NK-92 treated with Interleukin-12 subunit alpha and Interleukin-12 subunit beta, amount 100 ng/mL, for 24 hours (cell line): ENCODE data around the gene ETFA.
"Not testable (repeated sequence)": the region's sequence is repeated elsewhere in the genome, so short reads cannot be mapped to it uniquely, and the experiment has no call there.

Experiments
- DNase-seq: peaks from one replicate; lab custom pipeline; 2025; lab: John Stamatoyannopoulos, UW

The ETFA gene

DNA sequence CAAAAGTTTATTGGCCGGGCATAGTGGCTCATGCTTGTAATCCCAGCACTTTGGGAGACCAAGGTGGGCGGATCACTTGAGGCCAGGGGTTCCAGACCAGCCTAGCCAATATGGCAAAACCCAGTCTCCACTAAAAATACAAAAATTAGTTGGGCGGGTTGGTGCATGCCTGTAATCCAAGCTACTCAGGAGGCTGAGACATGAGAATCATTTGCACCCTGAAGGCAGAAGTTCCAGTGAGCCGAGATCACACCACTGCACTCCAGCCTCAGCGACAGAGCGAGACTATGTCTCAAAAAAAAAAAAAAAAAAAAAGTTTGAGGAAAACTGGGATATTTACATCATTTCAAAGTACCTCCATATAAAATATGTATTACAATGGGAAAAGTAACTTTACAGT, 40.4 kb downstream of the ETFA start:
- no peak for DNase-seq

DNA sequence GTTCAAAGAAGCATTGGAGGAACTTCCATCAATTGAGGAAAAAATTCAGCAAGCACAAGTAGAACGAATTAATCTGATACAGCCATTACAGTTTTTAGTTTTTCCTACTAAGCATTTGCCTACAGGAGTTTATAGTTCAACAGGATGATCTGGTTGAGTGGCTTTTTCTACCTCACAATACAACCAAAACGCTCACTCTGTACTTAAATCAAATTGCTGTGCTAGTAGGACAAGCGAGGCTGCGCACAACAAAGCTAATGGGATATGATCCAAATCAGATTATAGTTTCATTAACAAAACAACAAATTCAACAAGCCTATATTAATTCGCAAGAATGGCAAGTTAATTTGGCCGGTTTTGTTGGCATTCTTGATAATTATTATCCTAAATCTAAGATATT, 44.2 kb downstream of the ETFA start:
- no peak for DNase-seq

DNA sequence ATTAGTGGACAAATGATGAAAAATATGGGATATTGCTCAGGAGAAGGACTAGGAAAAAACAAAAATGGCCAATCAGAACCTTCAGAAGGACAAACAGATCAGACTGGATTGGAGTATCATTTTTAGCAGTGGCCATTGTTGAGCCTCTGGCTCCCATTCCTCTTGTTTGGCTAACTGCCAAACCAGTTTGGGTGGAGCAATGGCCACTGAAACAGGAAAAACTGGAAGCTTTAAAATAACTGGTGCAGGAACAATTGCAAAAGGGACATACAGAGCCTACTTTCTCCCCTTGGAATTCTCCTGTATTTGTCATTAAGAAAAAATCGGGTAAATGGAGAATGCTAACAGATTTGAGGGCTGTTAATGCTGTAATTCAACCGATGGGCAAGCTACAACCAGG, 45.5 kb downstream of the ETFA start:
- DNase-seq = not testable (repeated sequence)

DNA sequence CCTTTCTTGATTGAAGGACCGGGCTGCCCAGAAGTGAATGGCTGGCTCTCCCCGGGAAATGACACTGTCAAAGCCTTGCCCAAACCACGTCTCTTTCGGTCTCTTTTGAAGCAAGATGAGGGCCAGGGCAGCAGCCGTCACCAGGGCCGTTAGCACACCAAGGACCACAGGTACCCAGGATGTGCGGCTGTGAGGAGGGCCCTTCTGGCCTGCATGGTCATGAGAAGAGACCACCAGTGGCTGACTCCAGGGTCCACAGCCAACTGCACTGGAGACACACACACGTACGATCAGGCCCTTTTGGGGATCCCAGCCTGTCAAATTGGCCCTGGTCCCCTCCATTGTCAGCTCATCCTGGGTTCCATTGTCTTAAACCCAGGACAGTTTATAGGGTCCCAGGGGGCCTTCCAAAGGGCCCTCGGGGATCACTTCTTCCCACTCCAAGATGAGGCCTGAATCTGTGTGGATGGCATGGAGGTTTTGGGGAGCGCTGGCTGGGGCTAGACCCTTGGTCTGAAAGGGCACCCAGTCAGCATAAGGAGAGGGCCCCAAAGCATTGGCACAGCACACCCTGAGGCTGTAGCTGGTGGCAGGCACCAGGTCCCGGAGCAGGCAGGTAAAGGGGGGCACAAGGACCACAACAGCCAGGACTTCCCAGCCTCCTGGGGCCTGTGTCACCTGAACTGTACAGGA, 50.9 kb downstream of the ETFA start:
- no peak for DNase-seq

DNA sequence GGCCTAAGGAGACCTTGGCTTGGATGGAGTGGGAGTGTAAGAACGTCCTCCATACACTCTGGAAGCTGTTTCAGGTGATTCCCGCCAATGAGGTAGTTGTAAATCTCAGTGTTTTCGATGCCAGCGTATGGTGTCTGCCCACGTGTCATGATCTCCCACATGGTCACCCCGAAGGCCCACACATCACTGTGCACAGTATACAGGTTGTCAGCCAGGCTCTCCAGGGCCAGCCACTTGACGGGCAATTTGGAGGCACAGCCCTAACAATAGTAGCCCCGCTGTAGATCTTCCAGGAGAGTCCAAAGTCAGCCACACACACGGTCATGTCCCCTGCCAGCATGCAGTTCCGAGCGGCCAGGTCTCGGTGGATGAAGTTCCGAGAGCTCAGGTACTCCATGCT, 51.9 kb downstream of the ETFA start:
- DNase-seq = no peak

DNA sequence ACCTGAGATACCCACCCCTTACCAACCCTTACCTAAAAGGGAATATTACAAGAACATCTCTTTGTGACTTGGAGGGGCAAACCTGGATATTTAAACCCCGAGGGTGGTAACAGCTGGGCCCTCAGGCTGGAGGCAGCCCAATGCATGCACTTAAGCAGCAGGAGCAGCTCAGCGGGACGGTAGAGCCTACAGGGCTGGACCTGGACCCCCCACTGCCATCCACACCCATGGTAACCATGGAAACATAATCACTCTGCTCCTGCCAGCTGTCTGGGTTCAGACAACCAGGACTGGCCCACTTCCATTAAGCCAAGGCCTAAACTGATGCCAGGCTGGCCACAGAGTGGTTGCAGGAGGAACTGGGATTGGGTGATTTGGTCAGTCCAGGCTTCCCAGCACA, 52.8 kb downstream of the ETFA start:
- DNase-seq = no peak

DNA sequence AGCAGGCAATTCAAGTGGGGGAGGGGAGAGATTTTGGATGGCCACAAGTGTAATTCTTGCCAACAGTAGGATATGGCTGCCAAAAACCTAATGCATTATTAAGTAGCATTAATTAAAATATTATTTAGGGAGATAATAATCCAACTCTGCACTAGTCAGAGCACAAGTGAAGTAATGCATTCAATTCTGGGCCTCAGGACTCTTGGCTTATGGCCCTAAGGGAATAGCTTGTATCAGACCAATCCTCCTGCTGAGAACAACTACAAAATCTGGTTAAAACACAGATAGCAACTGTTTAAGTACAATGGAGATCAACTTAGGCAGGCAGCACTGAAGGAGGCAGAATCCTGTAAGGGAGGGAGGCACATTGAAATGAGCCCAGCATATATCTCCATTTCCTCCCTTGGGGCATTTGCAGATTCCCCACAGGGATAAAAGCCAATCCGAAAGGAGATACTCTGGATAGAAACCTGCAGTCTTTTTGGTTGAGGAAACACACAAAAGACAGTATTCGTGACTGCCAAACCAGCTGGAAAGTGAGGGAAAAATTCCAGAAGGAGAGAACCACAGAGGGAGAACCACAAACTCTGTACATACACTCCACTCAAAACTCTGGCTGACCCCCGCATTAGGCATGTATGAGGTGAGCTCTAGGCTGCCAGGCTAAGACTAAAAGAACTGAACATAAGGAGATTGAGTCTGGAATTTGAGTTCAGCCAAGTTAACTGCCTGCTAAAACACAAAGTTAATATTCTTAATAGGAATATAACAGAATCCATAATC, 57.4 kb downstream of the ETFA start:
- no peak for DNase-seq

DNA sequence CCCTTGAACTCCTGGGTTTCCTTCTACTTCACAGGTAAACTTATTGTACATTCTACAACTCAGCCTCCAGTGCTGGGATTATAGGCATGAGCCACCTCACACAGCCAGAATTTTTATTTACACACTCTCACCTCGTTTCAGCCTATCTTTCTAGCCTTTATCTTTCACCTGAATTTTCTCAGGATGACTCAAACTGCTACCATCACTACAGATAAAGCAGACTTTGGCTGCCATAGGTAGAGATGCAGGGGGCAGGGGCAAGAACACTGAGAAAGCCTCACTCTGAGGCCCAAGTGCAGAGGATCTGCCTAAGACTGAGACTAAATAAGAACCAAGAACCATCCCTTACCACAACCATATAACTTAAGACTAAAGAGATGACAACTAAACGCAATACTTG, 59.0 kb downstream of the ETFA start:
- DNase-seq = no peak

DNA sequence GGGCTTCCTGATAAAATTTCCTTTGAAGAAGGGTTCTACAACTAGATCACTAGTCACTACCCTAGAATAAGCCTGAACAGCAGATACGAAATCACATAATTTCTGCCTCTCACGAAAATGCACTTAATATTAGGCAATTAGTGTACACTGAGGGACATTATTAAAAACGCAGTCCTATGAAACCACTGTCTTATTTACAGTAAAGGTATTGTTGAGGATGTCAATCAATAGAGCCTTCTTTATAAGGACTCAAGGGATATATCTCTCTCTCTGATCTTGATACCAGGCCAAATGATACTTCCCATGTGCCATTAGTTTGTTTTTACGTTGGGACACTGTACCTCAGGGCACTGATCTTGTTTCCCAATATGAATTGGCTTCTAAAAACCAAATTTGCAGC, 59.6 kb downstream of the ETFA start:
- no peak for DNase-seq

DNA sequence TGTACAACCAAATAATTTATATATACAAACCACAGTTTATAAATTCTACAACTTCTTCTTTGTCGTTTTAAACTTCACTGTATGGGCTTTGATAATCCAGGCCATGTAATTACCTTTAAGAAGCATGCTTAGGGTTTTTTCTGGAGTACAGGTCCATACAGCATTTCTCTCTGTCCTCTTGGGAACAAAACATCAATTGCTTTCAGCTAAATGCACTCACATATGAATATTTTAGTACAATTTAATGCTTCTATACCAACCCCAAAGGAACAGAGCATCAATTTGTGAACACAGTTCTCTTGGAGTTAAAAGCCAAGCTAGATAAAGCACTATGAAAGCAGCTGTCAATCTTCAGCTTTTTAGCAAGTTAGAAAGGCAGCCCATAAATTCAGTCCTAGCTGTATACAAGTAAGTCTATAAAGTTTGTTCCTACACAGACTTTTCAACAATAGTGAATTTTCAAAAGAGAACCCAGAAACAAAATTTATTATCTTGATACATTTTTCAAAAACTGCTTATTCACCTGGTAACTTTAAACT, 66.1 kb downstream of the ETFA start:
- DNase-seq = no peak

DNA sequence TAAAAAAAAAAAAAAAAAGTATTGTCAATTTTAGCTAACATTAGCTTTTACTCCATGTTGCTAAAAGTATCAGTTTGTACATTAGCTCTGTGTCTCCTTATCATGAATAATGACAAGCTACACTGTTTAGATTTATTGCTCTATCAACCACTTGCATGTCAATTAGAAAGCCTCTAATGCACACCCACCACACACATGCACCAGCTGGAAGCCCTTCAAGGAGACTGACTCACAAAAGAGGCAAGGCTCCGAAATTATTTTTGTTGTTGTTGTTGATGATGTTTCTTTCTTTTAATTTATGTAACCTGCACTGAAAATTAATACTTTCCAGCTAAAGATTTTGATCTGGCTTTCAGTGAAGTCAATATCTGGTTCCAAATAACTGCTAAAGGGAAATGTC, 71.5 kb downstream of the ETFA start:
- DNase-seq = no peak

DNA sequence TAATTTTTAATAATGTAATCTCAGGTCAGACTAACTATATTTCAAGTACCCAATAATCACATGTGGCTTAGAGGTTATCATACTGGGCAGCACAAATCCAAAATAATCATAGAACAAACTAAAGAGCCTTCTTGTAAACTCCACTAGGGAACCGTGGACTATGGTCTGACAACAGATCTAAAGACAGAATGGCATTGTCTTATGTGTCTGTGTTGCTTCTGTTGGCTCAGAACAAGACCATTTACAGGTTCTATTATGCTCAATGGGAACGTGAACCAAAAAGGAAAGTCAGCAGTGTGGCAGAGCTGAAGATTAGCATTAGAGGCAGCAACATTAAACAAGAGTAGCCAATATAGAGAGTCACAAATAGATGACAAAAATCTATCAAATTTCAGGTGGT, 74.9 kb downstream of the ETFA start:
- DNase-seq = no peak

DNA sequence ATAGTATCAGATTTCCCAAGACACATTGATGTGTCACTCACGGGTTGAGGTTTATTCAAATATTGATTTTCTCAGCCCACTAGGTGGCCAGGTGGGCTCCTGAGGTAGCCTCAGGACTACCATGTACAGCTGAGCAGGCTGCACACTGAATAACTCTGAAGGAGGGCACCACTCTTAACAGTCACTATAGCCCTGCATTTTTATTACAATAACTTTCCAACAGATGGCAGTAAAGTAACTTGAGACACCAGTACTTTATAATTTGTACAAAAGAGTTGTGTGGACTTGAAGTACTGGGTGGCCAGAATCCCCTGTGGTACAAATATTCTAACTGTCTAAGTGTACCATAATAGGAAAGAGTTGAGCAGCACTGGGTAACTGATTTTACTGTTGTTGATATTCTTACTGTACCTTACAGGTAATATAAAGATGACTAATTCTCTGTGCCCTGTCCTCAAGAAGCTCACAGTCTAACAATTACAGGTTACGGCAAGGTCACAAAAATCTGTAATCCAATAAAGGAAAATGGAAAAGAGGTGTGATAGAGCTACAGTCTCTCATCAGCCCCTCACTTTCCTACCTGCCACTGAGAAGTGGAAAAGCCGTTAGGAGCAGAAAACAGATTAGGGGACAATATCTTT, 76.0 kb downstream of the ETFA start:
- no peak for DNase-seq

DNA sequence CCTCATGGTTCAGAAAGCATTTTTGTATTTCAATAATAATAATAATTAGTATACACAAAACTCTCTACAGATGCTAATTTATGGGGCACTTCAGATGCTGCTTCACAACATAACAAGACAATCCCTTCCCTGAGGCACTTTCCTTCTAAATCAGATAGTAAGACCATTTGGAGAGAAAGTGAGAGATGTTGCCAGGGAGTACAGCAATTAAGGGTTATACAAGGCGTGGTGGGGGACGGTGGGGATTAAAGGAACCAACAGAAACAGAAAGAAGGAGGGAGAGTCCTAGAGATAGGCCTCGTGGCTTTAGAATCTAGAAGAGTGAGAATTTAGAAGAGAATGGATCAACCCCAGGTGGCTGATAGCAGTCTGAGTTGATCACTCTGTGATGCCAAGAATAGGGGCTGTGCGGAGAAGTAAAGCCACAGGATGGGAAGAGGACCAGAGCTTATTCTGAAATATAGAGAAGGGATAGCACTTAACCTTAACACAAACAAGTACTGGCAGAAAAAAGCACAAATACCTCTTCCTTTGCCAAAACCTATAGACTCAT, 76.9 kb downstream of the ETFA start:
- DNase-seq = no peak

DNA sequence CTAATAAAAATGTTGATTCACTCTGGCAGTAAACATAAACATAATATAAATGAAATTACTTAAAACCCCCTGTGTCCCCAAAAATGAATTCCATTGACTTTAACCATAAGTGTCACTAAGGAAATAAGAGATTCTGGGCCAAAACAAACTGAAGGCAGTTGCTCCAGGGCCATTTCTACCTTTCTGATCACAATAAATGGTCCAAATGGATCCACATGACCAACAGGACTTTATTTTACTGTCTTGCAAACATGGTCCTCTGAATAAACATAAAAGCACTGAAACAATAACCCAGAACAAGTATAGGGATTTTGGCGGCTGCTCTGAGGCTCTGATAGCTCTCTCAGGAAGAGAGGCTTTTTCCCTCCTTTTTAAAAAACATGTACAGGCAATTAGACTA, 77.3 kb downstream of the ETFA start:
- DNase-seq = no peak

DNA sequence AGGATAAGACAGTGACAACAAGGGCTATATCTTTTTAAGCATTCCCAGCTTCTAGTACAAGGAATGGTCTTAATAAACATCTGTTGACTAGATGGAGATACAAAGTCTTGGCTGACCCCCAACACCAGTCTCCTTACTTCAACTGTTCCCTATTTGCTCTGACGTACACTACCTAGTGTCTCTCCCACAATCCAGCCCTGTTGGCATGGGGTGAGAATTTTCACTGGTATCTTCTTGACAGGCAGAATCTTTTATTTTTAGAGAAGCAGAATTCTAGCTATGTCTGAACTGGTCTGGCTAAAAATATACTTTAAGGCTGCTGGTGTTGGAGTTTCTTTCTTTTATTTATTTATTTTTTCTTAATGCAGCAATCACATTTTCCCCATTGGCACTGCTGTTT, 82.0 kb downstream of the ETFA start:
- no peak for DNase-seq

DNA sequence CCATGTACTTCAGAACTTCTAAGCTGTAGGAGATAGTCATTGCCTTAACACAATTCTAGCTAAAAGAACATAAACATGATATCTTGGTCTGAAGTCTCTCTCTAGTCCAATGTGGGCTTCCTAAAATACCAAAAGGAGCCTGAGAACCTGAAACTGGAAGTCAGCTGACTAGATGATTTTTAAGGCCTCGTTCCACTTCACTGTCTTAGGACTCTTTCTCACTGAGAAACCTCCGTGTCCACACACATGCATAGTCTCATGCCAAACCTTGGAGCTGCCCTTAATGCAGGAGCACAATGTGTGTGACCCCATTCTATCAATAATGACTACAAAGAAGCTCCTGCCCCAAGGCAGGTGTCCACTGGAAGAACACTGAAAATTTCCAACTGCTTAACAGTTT, 87.7 kb downstream of the ETFA start:
- no peak for DNase-seq

DNA sequence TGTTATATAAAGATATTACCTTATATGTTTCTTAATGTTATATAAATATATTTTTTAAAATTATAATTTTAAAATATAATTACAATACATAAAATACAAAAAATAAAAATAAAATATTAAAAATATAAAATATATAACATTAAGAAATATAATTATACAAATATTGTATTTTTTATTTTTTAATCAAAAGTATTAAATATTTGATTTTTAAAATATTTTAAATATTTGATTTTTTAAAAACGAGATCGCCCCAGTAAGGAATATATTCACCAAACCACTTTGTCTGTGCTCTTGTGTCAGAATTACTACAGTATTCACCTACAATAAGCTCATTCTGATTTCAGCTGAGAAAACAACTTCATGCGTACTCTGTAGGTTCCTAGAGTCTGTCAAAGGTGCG, 89.1 kb downstream of the ETFA start:
- DNase-seq = no peak

DNA sequence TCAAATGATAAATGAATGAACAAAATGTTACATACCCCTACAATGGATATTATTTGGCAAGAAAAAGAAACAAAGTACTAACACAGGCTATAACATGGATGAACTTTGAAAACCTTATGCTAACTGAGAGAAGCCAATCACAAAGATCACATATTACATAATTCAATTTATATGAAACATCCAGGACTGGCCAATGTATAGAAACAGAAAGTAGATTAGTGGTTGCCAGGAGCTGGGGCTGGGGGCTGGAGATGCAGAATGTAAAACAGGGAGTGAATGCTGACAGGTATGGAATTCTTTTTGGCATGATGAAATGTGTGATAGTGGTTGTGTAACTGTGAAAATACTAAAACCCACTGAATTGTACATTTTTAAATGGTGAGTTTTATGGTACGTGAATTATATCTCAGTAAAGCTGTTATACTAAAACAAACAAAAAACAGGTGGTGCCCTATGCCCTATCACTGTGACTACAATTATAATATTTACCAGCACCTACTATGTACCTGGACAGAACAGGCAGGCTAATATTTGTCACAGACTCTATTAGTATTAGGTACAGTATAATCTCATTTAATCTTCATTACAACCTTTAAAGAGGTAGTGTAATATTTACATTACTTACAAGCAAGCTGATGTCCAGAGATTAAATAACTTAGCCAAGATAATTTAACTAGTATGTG, 90.0 kb downstream of the ETFA start:
- no peak for DNase-seq

DNA sequence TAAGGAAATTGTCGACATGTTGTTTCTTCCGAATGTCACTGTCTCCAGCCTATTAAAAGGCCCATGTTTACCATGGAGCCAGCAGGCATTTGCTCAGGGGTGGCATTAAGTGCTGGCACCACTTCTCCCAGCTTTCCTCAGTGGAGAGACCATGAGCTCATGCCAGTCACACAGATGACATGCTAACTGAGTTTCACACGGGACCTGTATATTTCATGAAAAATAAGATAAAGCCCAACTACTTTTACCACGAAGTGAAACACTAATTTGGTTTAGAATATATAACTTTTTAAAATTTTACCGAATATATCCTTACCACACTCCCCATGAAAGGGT, 93.4 kb downstream of the ETFA start:
- no peak for DNase-seq

DNA sequence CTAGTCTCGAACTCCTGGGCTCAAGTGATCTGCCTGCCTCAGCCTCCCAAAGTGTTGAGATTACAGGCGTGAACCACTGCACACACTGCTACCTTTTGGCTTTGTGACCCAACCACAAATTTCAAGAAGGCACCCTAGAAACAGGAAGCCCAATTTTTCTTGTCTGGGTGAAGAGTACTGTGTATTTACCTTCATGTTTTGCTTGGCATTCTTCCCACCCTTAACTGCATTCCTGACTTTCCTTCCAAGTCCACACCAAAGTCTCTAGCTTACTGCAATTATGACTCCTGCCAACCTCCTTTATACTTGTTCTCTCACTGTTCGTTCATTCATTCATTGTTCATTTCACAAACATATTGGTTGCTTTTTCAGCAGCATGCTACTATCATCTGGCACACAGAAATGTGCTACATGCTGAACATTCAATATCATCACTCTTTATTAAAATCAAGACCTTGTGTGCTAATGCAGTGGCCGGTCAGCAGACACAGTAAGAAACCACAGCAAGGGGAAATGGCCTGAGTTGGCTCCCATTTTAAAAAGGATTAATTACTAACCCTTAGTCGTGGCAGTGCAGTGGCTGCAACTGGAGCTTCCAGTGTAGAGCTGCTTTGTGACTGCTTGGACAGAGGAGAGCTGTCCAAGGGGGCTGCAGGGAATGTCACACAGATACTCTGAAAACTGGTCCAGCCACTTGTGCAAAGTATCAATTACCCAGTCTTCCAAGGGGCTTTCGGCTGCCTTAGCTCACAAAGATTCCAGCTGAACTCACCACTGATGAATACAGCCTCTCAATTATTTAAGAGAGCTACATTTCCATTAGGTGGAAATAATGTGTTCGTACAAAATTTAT, 94.0 kb downstream of the ETFA start:
- DNase-seq = no peak
